NOMO-1 treated with dmso at 0.1 percent for 144 hours (cell line): Measurements from ENCODE around the gene MAPKAPK5.
"Not testable (repeated sequence)": the region's sequence is repeated elsewhere in the genome, so short reads cannot be mapped to it uniquely, and the experiment has no call there.

Source experiments
- DNase-seq: peaks from one replicate; lab custom pipeline; 2025; ENCODE audit not compliant: unreplicated experiment; lab: John Stamatoyannopoulos, UW

Gene MAPKAPK5

DNA sequence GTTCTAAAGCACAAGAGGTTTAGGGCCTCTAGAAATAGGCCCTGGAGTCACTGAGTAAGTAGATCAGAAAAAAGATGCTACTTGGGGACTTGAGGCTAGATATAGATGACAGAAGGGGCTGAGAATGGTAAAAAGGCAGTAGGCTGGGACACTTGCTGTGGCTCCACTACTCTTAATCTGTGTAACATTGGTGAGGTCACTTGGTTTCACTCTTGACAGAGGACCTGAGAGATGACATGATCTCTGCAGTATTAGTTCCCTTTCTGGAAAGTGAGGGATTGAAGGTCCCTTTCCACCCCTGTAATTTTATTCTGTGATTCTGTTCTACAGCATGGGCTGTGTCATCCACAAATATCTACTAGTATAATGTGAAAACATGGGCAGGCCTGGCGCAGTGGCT is 39.7 kb downstream of the MAPKAPK5 start:
- no peak for DNase-seq

GRCh38 chr12:111886662-111887545 is 44.9 kb downstream of the MAPKAPK5 start:
- DNase-seq: no peak

DNA sequence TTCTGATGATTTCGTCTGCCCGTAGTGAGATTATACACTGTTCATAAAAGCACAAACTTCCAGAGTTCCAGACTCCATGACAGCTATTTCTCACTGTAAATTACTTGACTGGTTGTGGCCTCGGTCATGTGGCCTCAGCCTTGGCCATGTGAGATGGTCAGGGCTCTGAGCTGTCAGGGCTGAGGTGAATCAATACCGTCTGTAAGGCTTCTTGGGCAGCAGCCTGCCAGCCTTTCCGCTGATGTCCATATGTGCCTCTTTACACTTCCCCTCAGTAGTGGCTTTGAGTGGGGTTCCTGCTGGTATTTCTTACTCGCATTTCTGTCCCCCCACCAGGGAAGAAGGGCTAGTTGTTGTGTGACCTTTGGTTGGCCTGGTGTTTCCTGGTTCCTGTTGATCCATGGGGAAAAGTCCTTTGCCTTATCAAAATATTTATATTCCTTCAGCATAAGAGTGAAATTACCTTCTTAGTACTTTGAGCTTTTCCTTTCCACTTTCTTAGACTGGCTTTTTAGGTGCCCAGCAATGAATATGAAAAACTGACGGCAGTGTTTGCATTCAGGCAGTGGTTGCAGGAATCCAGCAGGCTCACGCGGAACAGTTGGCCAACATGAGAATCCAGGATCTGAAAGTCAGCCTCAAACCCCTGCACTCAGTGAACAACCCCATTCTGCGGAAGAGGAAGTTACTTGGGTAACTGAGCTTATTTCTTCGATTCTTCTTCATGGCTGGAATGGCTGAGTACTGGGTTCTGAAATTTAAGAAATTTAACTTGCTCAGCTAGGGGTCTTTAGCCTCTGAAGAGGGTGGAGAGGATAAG is 46.1 kb downstream of the MAPKAPK5 start:
- no peak for DNase-seq

GRCh38 chr12:111893287-111893686 is 51.3 kb downstream of the MAPKAPK5 start:
- no peak for DNase-seq

DNA sequence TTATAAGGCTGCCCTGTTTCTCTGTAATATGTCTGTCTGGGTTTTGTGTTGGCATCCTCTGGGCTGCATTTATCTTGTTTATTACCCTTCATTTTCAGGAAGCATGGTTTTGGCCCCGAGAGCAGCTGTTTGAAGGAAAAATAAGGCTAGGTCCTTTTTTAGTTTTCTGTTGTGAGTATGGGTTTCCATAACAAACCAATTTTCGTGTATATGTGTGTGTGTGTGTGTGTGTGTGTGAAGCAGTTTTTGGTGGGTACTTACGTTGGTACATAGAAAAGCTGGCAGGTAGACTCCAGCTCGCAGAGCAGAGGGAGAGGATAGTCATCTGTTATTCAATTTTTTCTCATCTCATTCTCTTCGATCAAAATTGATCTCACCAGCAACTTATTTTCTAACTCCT is 52.5 kb downstream of the MAPKAPK5 start:
- DNase-seq: no peak

DNA sequence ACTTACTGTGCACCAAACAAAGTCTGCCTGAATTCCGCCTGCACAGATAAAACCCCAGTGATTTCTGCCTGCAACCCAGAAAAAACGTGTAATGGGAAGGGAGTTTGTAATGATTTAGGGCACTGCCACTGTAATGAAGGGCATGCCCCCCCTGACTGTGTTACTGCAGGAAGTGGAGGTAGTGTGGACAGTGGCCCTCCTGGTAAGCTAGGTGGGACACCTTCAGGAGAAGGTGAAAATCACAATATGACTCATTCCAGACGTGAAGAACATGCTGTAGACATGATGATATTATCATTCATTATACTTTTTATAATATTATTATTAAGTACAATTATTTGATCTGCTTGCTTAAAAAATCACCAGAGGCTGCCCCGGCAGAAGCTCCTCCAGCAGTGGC is 59.2 kb downstream of the MAPKAPK5 start:
- DNase-seq: no peak

DNA sequence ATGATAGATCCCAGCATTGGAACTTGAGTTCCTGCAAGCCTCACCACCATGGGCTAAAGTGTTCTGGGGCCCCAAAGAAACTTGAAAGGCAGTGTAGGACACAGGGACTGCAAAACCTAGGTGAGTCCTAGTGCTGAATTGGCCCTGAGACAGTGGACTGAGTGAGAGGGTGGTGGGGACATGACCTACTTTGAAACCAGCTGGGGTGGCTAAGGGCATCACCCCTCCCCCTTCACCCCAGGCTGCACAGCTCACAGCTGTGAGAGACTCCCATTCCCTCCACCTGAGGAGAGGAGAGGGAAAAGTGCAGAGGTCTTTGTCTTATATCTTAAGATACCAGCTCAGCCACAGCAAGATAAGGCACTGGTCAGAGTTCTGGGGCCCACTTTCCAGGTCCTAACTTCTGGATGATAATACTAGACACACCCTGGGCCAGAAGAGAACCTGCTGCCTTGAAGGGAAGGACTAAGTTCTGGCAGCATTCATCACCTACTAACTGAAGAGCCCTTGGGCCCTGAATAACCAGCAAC is 62.5 kb downstream of the MAPKAPK5 start:
- no peak for DNase-seq

DNA sequence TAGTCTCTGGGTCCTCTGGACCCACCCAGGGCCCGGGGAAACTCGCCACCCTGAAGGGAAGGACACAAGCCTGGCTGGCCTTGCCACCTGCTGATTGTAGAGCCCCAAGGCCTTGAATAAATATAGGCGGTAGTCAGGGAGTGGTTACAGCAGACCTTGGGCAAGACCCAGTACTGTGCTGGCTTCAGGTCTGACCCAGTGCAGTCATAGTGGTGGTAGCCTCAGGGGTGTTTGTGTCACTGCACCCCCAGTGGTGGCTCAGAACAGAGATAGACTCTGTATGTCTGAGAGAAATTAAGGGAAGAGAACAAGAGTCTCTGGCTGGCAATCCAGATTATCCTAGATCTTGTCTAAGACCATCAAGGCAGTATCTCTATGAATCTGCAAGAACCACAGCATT is 63.5 kb downstream of the MAPKAPK5 start:
- no peak for DNase-seq

- no peak for DNase-seq
Measured at GRCh38 chr12:111907740-111908139, 65.7 kb downstream of the MAPKAPK5 start.

DNA sequence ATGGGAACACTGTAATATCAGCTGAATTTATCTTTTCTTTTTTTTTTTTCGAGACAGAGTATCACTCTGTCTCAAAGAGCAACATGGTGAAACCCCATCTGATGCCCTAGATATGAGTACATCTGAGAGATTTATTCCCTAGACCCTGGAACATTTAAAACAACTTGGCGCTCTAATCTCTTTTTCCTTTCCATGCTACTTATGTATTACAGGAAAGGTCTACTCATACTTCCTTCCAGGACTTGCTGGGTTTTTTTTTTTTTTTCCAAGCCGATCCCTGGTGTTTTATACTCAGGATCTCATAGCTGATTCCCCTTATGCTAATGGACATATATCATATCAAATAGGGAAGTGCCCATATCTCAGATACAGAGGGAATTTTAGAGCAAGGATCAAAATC is 83.1 kb downstream of the MAPKAPK5 start:
- no peak for DNase-seq

DNA sequence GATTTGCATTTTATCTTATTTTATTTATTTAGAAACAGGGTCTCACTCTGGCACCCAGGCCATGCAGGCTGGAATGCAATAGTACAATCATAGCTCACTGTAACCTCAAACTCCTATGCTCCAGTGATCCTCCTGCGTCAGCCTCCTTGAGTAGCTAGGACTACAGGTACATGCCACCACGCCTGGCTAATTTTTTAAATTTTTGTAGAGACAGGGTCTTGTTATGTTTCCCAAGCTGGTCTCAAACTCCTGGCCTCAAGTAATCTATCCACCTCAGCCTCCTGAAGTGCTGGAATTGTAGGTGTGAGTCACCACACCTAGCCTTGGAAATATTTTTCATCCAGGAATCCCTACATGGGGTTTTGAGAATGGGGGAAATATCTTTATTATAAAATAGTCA is 84.6 kb downstream of the MAPKAPK5 start:
- DNase-seq: no peak

DNA sequence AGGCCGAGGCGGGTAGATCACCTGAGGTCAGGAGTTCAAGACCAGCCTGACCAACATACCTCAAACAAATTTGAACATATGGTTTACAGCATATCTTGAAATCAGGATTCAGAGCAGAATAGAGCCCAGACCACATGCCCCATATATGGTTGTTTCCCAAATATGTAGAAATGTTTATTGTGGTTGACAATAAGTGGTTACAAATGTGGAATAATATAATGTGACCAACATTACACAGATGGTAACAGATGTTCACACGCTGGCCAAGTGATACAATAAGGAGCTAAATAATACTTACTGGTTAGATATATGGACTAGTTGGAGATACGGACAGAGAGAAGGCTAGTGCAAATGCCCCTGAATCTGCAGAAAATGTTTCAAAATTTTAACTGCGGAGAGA is 85.3 kb downstream of the MAPKAPK5 start:
- DNase-seq: no peak

DNA sequence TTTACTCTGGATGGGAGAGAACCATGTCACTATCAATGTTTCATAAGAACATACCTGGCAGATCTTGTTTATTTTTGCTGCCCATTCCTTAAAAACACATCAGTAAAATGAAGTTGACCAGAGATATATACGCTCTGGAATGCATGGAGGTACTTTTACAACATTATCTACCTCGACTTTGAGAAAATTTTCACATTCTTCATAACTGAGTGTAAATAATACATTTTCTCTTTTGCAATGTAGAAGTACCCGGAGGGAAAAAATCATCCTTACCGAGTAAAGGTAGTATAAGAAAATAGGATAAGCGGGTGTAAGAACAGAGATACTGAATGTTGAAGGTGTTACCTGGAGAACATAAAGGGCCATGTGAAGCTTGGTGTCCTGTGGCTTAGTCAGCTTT is 90.2 kb downstream of the MAPKAPK5 start:
- no peak for DNase-seq

GRCh38 chr12:111936869-111937268 is 94.8 kb downstream of the MAPKAPK5 start:
- DNase-seq: no peak

- no peak for DNase-seq
Measured at GRCh38 chr12:111937429-111937828, 95.4 kb downstream of the MAPKAPK5 start.

DNA sequence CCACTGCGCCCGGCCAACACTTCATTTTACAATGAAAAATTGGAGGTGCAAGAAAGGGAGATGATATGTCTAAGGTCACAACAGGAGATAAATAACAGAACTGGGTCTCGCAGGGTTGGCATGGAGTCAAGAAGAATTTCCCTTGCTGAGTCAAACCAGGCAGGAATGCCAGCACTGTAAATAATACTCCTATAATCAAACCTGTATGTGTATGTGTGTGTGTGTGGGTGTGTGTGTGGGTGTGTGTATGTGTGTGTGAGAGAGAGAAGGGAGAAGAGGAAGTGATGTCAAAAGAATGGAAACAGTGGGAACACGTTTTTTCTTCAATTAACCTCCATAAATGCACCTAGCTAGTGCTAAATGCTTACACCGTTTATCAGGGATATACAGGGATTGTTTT is 100.5 kb downstream of the MAPKAPK5 start:
- DNase-seq: no peak

GRCh38 chr12:111943929-111944328 is 101.9 kb downstream of the MAPKAPK5 start:
- DNase-seq: no peak

DNA sequence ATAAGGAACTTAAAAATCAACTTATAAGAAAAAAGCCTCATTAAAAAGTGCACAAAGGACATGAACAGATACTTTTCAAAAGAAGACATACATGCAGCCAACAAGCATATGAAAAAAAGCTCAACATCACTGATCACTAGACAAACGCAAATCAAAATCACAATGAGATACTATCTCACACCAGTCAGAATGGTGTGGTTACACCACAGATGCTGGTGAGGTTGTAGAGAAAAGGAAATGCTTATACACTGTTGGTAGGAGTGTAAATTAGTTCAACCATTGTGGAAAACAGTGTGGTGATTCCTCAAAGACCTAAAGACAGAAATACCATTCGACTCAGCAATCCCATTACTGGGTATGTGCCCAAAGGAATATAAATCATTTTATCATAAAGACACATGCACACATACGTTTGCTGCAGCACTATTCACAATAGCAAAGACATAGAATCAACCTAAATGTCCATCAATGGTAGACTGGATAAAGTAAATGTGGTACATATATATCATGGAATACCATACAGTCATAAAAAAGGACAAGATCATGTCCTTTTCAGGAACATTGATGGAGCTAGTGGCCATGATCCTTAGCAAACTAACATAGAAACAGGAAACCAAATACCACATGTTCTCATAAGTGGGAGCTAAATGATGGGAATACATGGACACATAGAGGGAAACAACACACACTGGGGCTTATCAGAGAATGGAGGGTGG is 109.1 kb downstream of the MAPKAPK5 start:
- not testable (repeated sequence) for DNase-seq
